Measurements from ENCODE around the gene PTPRQ.

- no peak for TF ChIP-seq POLR2AphosphoS5 (IDR thresholded peaks at IDR 0.05)
- TF ChIP-seq CTCF (IDR thresholded peaks at IDR 0.05), result no peak
Observed at GRCh38 chr12:80701388-80701787, 257.4 kb downstream of the PTPRQ start.

Data from suprapubic skin (tissue), 3 donors.